DMS53 treated with DMSO at 0.1 percent for 48 hours (cell line): ENCODE measurements around the gene TRANK1.

ENCODE experiments used
- DNase-seq: peaks from one replicate; lab custom pipeline; 2025; ENCODE audit not compliant: unreplicated experiment; lab: John Stamatoyannopoulos, UW

Gene TRANK1

DNA sequence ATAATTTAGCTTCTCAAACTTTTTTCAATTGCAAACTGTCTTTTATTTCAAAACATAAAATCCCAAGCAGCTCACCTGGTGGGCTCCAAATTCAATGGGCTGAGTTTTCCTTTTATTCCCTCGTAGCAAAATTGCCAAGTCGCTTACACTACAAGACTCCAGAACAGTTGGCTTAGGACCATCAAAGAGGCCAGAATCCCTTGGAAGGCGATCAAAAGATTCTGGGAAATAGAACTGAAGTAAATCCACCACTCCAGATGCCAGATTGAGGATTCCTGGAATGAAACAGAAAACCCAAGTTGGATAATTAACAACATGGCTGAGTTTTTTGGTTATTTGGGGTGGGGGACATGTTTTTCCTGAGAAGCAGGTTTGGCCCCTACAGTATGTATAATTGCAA, 92.8 kb downstream of the TRANK1 start:
- no peak for DNase-seq

- DNase-seq = no peak
Observed at GRCh38 chr3:36850743-36851142, 94.1 kb downstream of the TRANK1 start.

GRCh38 chr3:36846406-36846805, 98.4 kb downstream of the TRANK1 start:
- no peak for DNase-seq

GRCh38 chr3:36843065-36844051, 101.5 kb downstream of the TRANK1 start:
- no peak for DNase-seq

- no peak for DNase-seq
Observed at GRCh38 chr3:36842275-36842674, 102.6 kb downstream of the TRANK1 start.

DNA sequence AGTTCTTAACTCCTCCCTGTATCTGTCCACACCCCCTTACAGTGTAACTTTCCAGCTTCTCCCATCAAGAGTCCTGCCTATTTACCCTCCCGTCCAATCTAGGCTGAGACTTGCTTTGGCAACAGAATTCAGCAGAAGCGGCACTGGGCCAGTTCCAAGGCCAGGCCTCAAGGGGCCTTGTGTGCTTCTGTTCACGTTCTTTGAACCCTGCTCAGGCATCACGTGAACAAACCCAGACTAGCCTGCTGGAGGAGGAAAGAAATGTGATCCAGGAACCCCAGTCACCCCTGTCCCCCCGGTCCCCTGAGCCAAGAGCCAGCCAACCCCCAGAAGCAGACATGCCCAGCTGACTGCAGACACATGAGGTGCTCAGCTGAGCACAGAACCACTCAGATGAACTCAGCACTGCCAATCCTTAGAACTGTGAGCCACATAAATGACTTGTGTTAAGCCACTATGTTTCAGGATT, 104.4 kb downstream of the TRANK1 start:
- no peak for DNase-seq

DNA sequence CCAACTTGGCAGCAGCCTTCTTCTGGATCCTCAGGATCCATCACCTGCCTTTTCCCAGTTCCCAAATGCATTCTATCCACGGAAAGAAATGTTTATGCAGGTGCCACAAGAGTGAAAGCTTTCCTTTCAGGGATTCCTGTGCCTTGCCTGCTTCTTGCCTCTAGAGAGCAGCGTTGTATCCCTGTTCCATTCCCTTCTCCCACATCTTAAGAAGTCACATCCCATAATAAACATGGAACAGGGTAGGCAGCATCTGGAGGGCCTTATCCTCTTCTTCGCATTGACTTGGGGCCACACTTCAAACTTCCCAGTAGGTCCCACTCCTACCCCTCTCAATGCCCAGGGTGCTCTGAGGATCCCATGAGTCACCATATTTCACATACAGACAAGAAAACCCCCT, 107.8 kb downstream of the TRANK1 start:
- no peak for DNase-seq

- DNase-seq = no peak
Observed at GRCh38 chr3:36833160-36833814, 111.6 kb downstream of the TRANK1 start.

DNA sequence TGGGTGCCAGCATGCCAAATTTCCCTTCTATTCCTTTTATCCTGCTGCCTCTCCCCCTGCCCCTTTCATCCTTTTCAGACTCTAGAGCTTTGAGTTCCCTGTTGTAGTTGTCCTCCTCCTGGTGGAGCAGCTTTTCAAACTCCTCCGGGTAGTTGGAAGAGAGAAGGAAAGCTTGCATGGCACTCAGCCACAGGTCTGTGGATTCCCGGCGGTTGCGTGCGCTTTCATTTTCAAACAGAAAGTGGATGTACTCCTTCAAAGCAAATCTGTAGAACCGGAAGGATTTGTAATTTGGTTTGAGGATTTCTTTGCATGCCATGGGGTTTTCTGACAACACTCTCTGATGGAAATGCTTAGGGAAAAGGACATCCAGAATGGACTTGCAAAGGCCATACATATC, 112.4 kb downstream of the TRANK1 start:
- DNase-seq = no peak

- no peak for DNase-seq
Observed at GRCh38 chr3:36827133-36827532, 117.7 kb downstream of the TRANK1 start.

DNA sequence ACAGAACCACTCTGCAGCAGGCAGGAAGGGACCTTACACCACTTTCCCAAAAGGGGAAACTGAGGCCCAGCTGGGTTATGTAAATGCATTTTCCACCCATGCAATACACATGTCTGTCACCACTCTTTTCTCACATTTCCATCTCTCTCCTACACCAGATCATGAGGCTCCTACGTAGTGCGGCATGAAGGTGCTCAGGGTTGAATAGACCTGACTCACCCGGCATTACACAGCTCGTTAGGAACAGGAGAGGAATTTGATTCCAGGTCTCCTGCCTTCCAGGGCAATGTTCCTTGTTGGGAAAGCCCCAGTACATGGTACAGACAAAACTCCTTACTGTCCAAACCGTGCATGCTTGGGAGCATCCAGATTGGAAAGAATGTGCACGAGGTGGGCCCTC, 118.6 kb downstream of the TRANK1 start:
- no peak for DNase-seq

DNA sequence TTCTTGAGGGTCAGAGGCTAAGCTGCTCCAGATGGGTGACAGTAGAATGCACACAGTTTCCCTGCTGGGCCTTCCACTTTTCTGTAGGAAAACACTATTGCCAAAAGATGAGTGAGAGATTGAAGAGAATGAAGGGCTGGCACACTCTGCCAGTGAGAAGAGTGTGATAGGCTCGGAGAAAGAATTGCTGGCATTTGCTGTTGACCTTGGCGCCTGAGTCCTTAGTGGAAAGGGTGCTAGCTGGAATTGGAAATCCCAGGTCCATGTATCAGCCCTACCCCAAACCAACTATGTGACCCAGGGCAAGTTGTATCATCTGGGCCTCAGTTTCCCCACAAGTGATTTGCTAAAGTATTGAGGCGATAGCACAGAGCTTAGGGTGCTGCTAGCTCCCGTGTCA, 120.4 kb downstream of the TRANK1 start:
- no peak for DNase-seq

- peak; percentile 1 for DNase-seq
Observed at GRCh38 chr3:36823806-36824205, 121.0 kb downstream of the TRANK1 start.

DNA sequence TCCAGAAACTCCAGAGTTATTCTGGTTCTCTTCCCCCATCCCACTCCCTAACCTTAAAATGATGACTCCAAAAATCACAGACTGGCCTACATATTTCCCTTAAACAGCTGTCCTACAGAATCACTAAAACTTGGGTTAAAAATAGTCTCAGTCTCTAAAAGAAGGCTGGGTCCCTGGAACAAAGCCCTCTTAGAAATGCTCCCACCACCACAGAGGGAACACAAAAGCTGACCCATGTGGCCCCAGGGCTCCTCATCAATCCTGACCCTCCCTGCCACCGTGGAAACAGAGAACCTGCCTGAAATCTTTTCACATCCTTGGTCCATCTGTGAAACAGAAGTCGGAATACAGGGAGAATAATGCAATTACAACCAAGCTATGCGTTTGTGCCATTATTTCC, 124.8 kb downstream of the TRANK1 start:
- no peak for DNase-seq

DNA sequence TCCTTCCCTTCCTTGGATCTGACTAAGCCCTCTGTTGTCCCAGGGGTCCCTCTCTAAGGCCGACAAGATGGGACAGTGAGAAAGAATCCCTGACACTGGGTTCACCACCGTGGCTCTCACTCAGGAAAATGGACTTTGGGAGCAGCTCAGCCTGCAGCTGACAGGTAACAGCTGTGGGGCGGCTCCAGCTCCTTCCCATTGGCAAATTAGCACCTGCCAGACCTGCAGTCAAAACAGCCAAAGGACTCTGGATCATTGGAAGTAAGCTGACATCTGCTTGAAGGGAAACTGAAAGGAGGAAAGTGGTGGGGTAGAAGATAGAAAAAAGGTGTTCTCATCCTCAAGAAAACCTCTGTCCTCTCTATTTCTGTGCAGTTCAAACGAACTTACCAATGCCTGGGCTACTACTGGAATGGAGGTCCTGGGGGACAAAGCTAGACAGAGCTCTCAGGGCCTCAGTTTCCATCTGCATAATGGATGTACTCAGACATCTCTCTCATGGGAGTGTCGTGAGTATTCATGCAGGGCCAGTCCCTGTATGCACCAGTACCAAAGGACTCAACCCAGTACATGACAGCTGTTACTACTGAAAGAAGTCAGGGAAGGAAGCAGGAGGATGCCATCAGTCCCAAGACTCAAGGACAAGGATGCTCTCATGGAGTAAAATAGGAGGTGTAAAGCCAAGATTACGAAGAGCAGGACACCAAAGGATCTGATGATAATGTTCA, 126.9 kb downstream of the TRANK1 start:
- DNase-seq = no peak

DNA sequence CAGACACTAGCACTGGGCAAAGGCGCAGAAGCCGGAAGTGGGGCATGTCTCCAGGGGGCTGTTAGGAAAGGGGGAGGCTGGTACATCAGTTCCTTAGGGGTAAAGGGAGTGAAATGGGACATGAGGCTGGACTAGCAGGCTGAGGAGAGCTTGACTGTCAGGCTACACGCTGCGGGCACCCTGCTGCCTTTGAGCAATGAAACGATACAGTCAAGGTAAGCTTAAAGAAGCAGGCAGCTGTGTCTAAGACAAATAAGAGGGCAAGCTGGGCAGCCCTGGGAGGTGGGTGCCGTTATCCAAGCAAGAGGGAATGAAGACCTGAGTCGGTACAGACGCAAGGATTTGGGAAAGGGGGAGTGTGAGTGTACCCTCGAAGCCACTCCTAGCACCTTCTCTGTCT, 129.5 kb downstream of the TRANK1 start:
- no peak for DNase-seq

DNA sequence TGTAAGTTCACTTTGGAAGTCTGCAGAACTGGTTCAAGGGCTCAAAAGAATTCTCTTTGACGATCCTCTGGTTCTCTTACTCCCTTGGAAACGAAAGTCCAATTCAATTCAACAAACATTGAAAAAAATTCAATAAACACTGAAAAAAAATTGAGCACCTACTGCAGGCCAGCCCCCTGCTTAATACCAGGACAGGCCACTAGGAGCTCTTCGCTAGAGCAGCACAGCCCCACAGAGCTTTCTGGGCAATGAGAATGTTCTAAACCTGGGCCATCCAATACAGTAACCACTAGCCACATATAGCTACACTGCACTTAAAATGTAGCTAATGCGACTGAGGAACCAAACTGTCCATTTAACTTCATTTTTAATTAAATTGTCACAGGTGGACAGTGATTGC, 130.1 kb downstream of the TRANK1 start:
- DNase-seq = no peak

DNA sequence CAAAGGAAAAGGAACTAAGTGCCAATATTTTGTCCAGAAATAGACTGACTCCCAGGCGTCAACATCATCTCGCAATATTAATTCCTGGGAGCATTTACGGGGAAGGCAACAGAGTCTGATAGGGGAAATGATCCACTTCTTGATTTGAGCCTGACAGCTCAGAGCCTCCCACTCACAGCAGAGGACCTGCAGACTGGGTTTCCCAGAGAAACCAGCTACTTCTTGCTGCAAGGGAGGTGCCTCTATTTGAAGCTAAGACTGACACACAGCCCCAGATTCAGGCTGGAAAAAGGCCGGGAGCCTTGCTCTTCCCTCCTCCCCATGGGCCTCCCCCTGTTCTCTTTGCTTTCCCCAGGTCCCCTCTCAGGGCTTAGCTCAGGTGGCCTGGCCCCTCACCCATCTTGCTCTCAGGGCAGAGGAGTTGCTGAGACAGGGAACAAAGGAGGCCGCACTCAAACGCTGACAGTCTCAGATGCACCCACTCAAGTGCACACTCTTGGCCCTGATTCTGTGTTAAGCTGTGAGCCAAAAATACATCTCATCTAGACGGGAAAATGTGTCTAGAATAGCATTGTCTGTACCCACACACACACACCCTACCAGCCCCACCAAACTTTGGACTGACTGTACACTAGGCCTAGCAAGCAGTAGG, 130.7 kb downstream of the TRANK1 start:
- DNase-seq = no peak

DNA sequence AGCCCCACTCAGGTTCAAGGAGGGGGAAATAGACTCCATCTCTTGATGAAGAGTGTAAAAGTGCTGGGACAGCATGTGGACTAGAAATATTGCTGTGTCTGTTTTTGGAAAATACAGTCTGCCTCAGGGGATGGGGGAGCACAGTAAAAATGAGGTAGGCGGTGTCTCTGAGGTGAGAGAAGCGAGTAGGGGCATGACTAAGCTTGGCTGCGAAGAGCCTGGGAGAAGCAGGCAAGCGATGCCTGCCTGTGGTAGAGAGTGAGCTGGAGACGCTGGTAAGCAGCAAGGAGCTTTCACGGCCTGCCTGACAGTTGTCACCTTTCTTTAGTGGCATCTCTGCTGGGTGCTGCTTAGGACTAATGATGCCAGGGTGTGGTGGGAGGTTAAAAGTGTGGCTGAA, 131.5 kb downstream of the TRANK1 start:
- no peak for DNase-seq

DNA sequence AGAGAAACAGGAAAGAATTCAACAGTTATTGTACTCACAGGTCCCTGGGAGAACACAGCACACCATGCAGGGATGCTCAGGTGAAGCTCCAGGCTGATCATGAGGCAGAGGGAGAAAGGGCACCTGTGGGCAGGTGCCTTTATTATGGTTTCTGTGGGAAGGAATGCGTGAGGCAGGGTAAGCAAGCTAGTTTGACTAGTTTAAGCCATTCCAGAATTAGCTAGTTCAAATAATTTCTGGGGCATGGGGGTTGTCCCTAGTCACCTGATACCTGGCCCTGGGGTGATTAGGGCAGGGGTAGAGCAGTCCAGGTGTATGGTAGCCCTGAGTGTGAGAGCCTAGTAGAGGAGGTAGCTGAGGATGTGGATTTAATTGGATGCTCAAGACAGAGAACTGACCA, 132.6 kb downstream of the TRANK1 start:
- DNase-seq = no peak

GRCh38 chr3:36811768-36812167, 133.1 kb downstream of the TRANK1 start:
- DNase-seq = no peak
